HL-60 (cell line): ENCODE results near the gene LRRC41.

Experiments used
- DNase-seq, 2 experiments: peaks; one replicate each; pipeline ENCODE4 v3.0.0-alpha.2; 2010 to 2020; ENCODE audit warnings: low read depth in 1 of 2, low spot score in 1 of 2
- H3K27ac ChIP-seq: fragments of 250-450 bp; sonication (Bioruptor Pico); replicated peaks from 2 replicates; pipeline ENCODE4 v1.5.1; 2020; ENCODE audit warnings: mild to moderate bottlenecking, moderate library complexity
- H3K27me3 ChIP-seq: fragments of 250-450 bp; sonication (Bioruptor Pico); 2 replicates; pipeline ENCODE4 v1.5.1; 2021; ENCODE audit warnings: mild to moderate bottlenecking, moderate library complexity; ENCODE audit not compliant: insufficient read depth, poor library complexity, severe bottlenecking
- H3K4me3 ChIP-seq: replicated peaks from 2 replicates; pipeline ENCODE4 v1.5.1; 2011; ENCODE audit warnings: mild to moderate bottlenecking, control low read depth, low read length; ENCODE audit not compliant: insufficient read depth
- CTCF ChIP-seq: IDR thresholded peaks from one replicate; pipeline ENCODE4 v1.5.1; 2011; ENCODE audit warnings: low read length, control low read depth, inconsistent platforms; ENCODE audit not compliant: insufficient read depth
- GABPA ChIP-seq: IDR thresholded peaks from 2 replicates; pipeline ENCODE4 v1.6.1; 2012; ENCODE audit warnings: low read depth
- POLR2AphosphoS5 ChIP-seq: IDR thresholded peaks from 2 replicates; pipeline ENCODE4 v1.6.1; 2012; ENCODE audit warnings: low read depth
- REST ChIP-seq: IDR thresholded peaks from 2 replicates; pipeline ENCODE4 v1.6.1; 2012; ENCODE audit warnings: low read depth; ENCODE audit not compliant: insufficient replicate concordance
- SPI1 ChIP-seq: IDR thresholded peaks from 2 replicates; pipeline ENCODE4 v1.6.1; 2012; ENCODE audit warnings: low read depth, mild to moderate bottlenecking, borderline replicate concordance

Gene LRRC41

GRCh38 chr1:46302641-46303037 lies 777 bp downstream of the LRRC41 start:
- Histone ChIP-seq H3K27me3 (no peaks in the 10 kb centered on the region), H3K4me3 (peak overlapping the region; percentile 82), H3K27ac (peak overlapping the region; percentile 98)
- TF ChIP-seq REST, result no peak
- TF ChIP-seq CTCF, result no peak
- no peak for TF ChIP-seq POLR2AphosphoS5
- no peak for TF ChIP-seq GABPA
- no peak for TF ChIP-seq SPI1
- peak in 1 of 2 experiments; percentile 13 for DNase-seq

GRCh38 chr1:46301808-46302640 lies 1.4 kb downstream of the LRRC41 start:
- DNase-seq, result peak in 1 of 2 experiments; percentile 64
- peak overlapping the region; percentile 82 for H3K4me3 ChIP-seq
- H3K27ac ChIP-seq, result peak overlapping the region; percentile 98
- H3K27me3 ChIP-seq, result no peaks in the 10 kb centered on the region
- no peak for TF ChIP-seq CTCF
- no peak for TF ChIP-seq GABPA
- no peak; the same call in 1 of the 2 replicates for TF ChIP-seq POLR2AphosphoS5
- no peak for TF ChIP-seq REST
- TF ChIP-seq SPI1, result no peak

- TF ChIP-seq CTCF (no peak), GABPA (no peak), REST (no peak), POLR2AphosphoS5 (no peak), SPI1 (no peak)
- DNase-seq, result no peak
- H3K4me3 ChIP-seq, result peak overlapping the region; percentile 82
- no peaks in the 10 kb centered on the region for H3K27me3 ChIP-seq
- peak overlapping the region; percentile 98 for H3K27ac ChIP-seq
Observed at GRCh38 chr1:46301406-46301807, 2.0 kb downstream of the LRRC41 start.
